ENCODE results near the gene CDKN2AIP.

CDKN2AIP gene

GRCh38 chr4:183435803-183436202 is 8.6 kb upstream of the CDKN2AIP start:
- TF ChIP-seq CTCF (IDR thresholded peaks at IDR 0.05; ENCODE audit: low read depth, low read length, missing control alignments): no peak
- H3K36me3 ChIP-seq (replicated peaks): no peaks in the 10 kb centered on the region
- no peak overlapping the region for H3K27ac ChIP-seq
- H3K27me3 ChIP-seq (replicated peaks): no peaks in the 10 kb centered on the region
- no peak overlapping the region for H3K4me3 ChIP-seq (ENCODE audit: low read depth, low read length)
- DNase-seq: no peak
- in situ Hi-C loops (cut with HindIII; ENCODE audit: low pct_ligation_motif_present, low sequenced_read_pairs): no loop called here

- no peak for DNase-seq
- Histone ChIP-seq H3K27me3 (replicated peaks) (no peaks in the 10 kb centered on the region), H3K27ac (no peak overlapping the region), H3K4me3 (ENCODE audit: low read depth, low read length) (no peak overlapping the region), H3K36me3 (replicated peaks) (no peaks in the 10 kb centered on the region)
- TF ChIP-seq CTCF (IDR thresholded peaks at IDR 0.05; ENCODE audit: low read depth, low read length, missing control alignments): no peak
- in situ Hi-C loops (cut with HindIII; ENCODE audit: low pct_ligation_motif_present, low sequenced_read_pairs): no loop called here
Measured at GRCh38 chr4:183436417-183436816, 8.0 kb upstream of the CDKN2AIP start.

GRCh38 chr4:183437452-183437851 is 7.0 kb upstream of the CDKN2AIP start:
- no peak for DNase-seq
- Histone ChIP-seq H3K36me3 (replicated peaks) (no peaks in the 10 kb centered on the region), H3K4me3 (ENCODE audit: low read depth, low read length) (no peak overlapping the region), H3K27ac (no peak overlapping the region), H3K27me3 (replicated peaks) (no peaks in the 10 kb centered on the region)
- no peak for TF ChIP-seq CTCF (IDR thresholded peaks at IDR 0.05; ENCODE audit: low read depth, low read length, missing control alignments)
- in situ Hi-C loops (cut with HindIII; ENCODE audit: low pct_ligation_motif_present, low sequenced_read_pairs): no loop called here

- TF ChIP-seq CTCF (IDR thresholded peaks at IDR 0.05; ENCODE audit: low read depth, low read length, missing control alignments): no peak
- Histone ChIP-seq H3K4me3 (ENCODE audit: low read depth, low read length) (no peak overlapping the region), H3K27me3 (replicated peaks) (no peaks in the 10 kb centered on the region), H3K36me3 (replicated peaks) (no peaks in the 10 kb centered on the region), H3K27ac (no peak overlapping the region)
- in situ Hi-C loops (cut with HindIII; ENCODE audit: low pct_ligation_motif_present, low sequenced_read_pairs): no loop called here
- peak; percentile 40 for DNase-seq
Measured at GRCh38 chr4:183438458-183439113, 5.8 kb upstream of the CDKN2AIP start.

GRCh38 chr4:183441276-183441675 is 3.2 kb upstream of the CDKN2AIP start:
- in situ Hi-C loops (cut with HindIII; ENCODE audit: low pct_ligation_motif_present, low sequenced_read_pairs): no loop called here
- DNase-seq: no peak
- no peak for TF ChIP-seq CTCF (IDR thresholded peaks at IDR 0.05; ENCODE audit: low read depth, low read length, missing control alignments)
- H3K27me3 ChIP-seq (replicated peaks): no peaks in the 10 kb centered on the region
- H3K4me3 ChIP-seq (ENCODE audit: low read depth, low read length): no peak overlapping the region
- no peak overlapping the region for H3K27ac ChIP-seq
- peaks cover 3% of the 10 kb centered on the region for H3K36me3 ChIP-seq (replicated peaks)

- TF ChIP-seq CTCF (IDR thresholded peaks at IDR 0.05; ENCODE audit: low read depth, low read length, missing control alignments): peak; percentile 13
- H3K36me3 ChIP-seq (replicated peaks): peaks cover 13% of the 10 kb centered on the region
- no peaks in the 10 kb centered on the region for H3K27me3 ChIP-seq (replicated peaks)
- in situ Hi-C loops (cut with HindIII; ENCODE audit: low pct_ligation_motif_present, low sequenced_read_pairs): no loop called here
- peak; percentile 51 for DNase-seq
- peak overlapping the region; percentile 95 for H3K27ac ChIP-seq
- H3K4me3 ChIP-seq (ENCODE audit: low read depth, low read length): peak overlapping the region; percentile 94
Measured at GRCh38 chr4:183443655-183444213, 702 bp upstream of the CDKN2AIP start.

All from brain microvascular endothelial cell (primary cell).